K562 (cell line): ENCODE data around the gene POU2AF2. TPM values are rescaled to one million over a fixed set of nuclear protein-coding genes. Genes with fewer than 3 reads are reported as not detected.

Experiments
- ATAC-seq: fragments of 200-7000 bp; cut with Tn5 transposase; 3 replicates; pipeline ENCODE4 v1.9.1; 2020; ENCODE audit warnings: moderate library complexity
- BruUV-seq: library from RNA; stranded (reverse); fragments of 400-500 nt; replicated peaks from 2 replicates; lab custom pipeline; 2021; lab: Mats Ljungman, UMichigan
- CTCF ChIA-PET: fragments of 300-600 bp; formaldehyde crosslinking; extraction: SDS; loops from one replicate; lab custom pipeline; 2021; ENCODE audit warnings: low intra/inter-chr PET ratio; lab: Yijun Ruan, JAX
- POLR2A ChIA-PET: fragments of 300-600, 350-650 bp; sonication (Branson Sonifier 250); formaldehyde crosslinking; extraction: SDS; loops from one replicate; lab custom pipeline; 2021; ENCODE audit warnings: antibody characterized with exemption, inconsistent platforms; lab: Yijun Ruan, JAX
- DNase-seq, 4 experiments: peaks; one replicate each; pipeline versions ENCODE4 v3.0.0 to v3.0.0-alpha.2; 2011 to 2018; ENCODE audit warnings: low spot score in 3 of 4, mixed read lengths in 3 of 4; ENCODE audit errors: extremely low read depth in 1 of 4
- FAIRE-seq: peaks from 2 replicates; lab custom pipeline; 2011; peaks lifted over from hg19 to GRCh38; lab: Jason Lieb, UNC
- H2AFZ ChIP-seq: 2 replicates; pipeline ENCODE4 v1.6.0; 2011; ENCODE audit warnings: low read depth, low read length, control low read depth, inconsistent platforms
- H3K27ac ChIP-seq: fragments of 200-600 bp; 3 replicates; pipeline ENCODE4 v1.8.0; 2011; ENCODE audit warnings: low read depth, mild to moderate bottlenecking, control low read depth, inconsistent platforms, low read length, moderate library complexity, mixed read lengths; ENCODE audit errors: extremely low read depth
- H3K27me3 ChIP-seq, 2 experiments: fragments of 300-600 bp in 1 of 2; 2 replicates in 1 of 2; 3 replicates in 1 of 2; pipeline versions ENCODE4 v1.6.0 to v1.8.0; 2011; ENCODE audit warnings: inconsistent platforms in 2 of 2, low read length in 2 of 2, mild to moderate bottlenecking in 1 of 2, mixed read lengths in 1 of 2, moderate library complexity in 1 of 2; ENCODE audit not compliant: control insufficient read depth in 2 of 2, insufficient read depth in 2 of 2
- H3K36me3 ChIP-seq: fragments of 300-600 bp; 3 replicates; pipeline ENCODE4 v1.8.0; 2011; ENCODE audit warnings: mild to moderate bottlenecking, low read length, inconsistent platforms; ENCODE audit not compliant: control insufficient read depth, insufficient read depth
- H3K4me1 ChIP-seq, 2 experiments: fragments of 200-600 bp in 1 of 2; replicated peaks in 1 of 2; 2 replicates in 1 of 2; 3 replicates in 1 of 2; pipeline versions ENCODE4 v1.5.1 to v1.8.0; 2011; ENCODE audit warnings: inconsistent platforms in 2 of 2, low read length in 2 of 2, mild to moderate bottlenecking in 1 of 2, mixed read lengths in 1 of 2, moderate library complexity in 1 of 2; ENCODE audit not compliant: control insufficient read depth in 2 of 2, insufficient read depth in 2 of 2
- H3K4me2 ChIP-seq: 2 replicates; pipeline ENCODE4 v1.6.1; 2011; ENCODE audit warnings: low read length, control low read depth, inconsistent platforms, mixed read lengths; ENCODE audit not compliant: insufficient read depth
- H3K4me3 ChIP-seq: fragments of 200-600 bp; sonication (generic), shearing (Covaris generic); 2 replicates; pipeline ENCODE4 v1.5.1; 2016; ENCODE audit warnings: control low read depth, inconsistent platforms
- H3K79me2 ChIP-seq: fragments of 200-600 bp; 3 replicates; pipeline ENCODE4 v1.8.0; 2011; ENCODE audit warnings: low read length, inconsistent platforms; ENCODE audit not compliant: control insufficient read depth, insufficient read depth
- H3K9ac ChIP-seq, 2 experiments: 2 replicates each; pipeline versions ENCODE4 v1.6.0 to v1.6.1; 2011; ENCODE audit warnings: low read depth in 2 of 2, low read length in 2 of 2, control low read depth in 1 of 2, inconsistent platforms in 1 of 2, mild to moderate bottlenecking in 1 of 2, mixed read lengths in 1 of 2; ENCODE audit not compliant: insufficient read depth in 1 of 2
- H3K9me1 ChIP-seq: one replicate; pipeline ENCODE4 v1.6.0; 2011; ENCODE audit warnings: inconsistent platforms, mild to moderate bottlenecking, low read length, moderate library complexity; ENCODE audit not compliant: control insufficient read depth, insufficient read depth
- H3K9me3 ChIP-seq: replicated peaks from 2 replicates; pipeline ENCODE4 v1.5.1; 2011; ENCODE audit warnings: low read depth, low read length, inconsistent platforms; ENCODE audit not compliant: control insufficient read depth, insufficient read depth
- H4K20me1 ChIP-seq: replicated peaks from 2 replicates; pipeline ENCODE4 v1.6.1; 2011; ENCODE audit warnings: low read length, inconsistent platforms, mixed read lengths; ENCODE audit not compliant: control insufficient read depth, insufficient read depth
- CHAMP1 ChIP-seq: fragments of 450-650 bp; IDR thresholded peaks from 2 replicates; pipeline ENCODE4 v1.6.1; 2016; ENCODE audit warnings: mild to moderate bottlenecking
- CSDE1 ChIP-seq, 2 experiments: fragments of 450-650 bp; IDR thresholded peaks; 2 replicates each; pipeline ENCODE4 v1.6.1; 2016; ENCODE audit warnings: mild to moderate bottlenecking in 1 of 2
- CUX1 ChIP-seq: fragments of 200-800 bp; sonication (Bioruptor generic); IDR thresholded peaks from 2 replicates; pipeline ENCODE4 v1.6.1; 2016; ENCODE audit warnings: missing genetic modification characterization, missing compliant biosample characterization
- DACH1 ChIP-seq: fragments of 450-650 bp; IDR thresholded peaks from 2 replicates; pipeline ENCODE4 v1.6.1; 2018; ENCODE audit not compliant: partially characterized antibody
- E2F3 ChIP-seq: fragments of 250-450 bp; sonication (Bioruptor Pico); IDR thresholded peaks from 2 replicates; pipeline ENCODE4 v1.4.0; 2020; ENCODE audit warnings: mild to moderate bottlenecking
- FOSL1 ChIP-seq: fragments of 200-800 bp; sonication (Bioruptor generic); conservative IDR thresholded peaks from 2 replicates; pipeline ENCODE4 v1.6.1; 2016; ENCODE audit warnings: missing genetic modification characterization, missing compliant biosample characterization
- HMG20A ChIP-seq: fragments of 450-650 bp; formaldehyde crosslinking; conservative IDR thresholded peaks from 2 replicates; pipeline ENCODE4 v1.4.0; 2020; ENCODE audit warnings: mild to moderate bottlenecking, mixed read lengths
- KAT8 ChIP-seq: fragments of 450-650 bp; IDR thresholded peaks from 2 replicates; pipeline ENCODE4 v1.6.1; 2016; ENCODE audit warnings: low read depth, mild to moderate bottlenecking
- KLF1 ChIP-seq: fragments of 450-650 bp; IDR thresholded peaks from 2 replicates; pipeline ENCODE4 v1.6.1; 2016; ENCODE audit warnings: missing genetic modification characterization, missing compliant biosample characterization
- SFPQ ChIP-seq: fragments of 200-400 bp; formaldehyde crosslinking; IDR thresholded peaks from 2 replicates; pipeline ENCODE4 v1.6.1; 2017; ENCODE audit warnings: mild to moderate bottlenecking, low read depth, low read length, moderate library complexity
- TEAD1 ChIP-seq, 2 experiments: fragments of 450-650 bp in 1 of 2; sonication (generic) in 1 of 2; formaldehyde crosslinking; IDR thresholded peaks; 2 replicates each; pipeline versions ENCODE4 v1.4.0 to v1.8.0; 2020 to 2022; ENCODE audit warnings: mild to moderate bottlenecking in 2 of 2, missing genetic modification reagents in 1 of 2
- ZNF347 ChIP-seq: fragments of 450-650 bp; formaldehyde crosslinking; IDR thresholded peaks from 2 replicates; pipeline ENCODE4 v1.4.0; 2020; ENCODE audit warnings: low read depth, mild to moderate bottlenecking, moderate library complexity
- WGBS: fragments of 100-300 bp; shearing (Covaris generic); methylation state at CpG from one replicate; pipeline ENCODE4 v1.1.6; 2016; ENCODE audit warnings: low coverage, mixed read lengths; ENCODE audit not compliant: insufficient coverage; ENCODE audit errors: missing lambda C conversion rate; 5-methylcytosine and 5-hydroxymethylcytosine counted together
- in situ Hi-C: fragments of 300-500 bp; cut with MboI; formaldehyde crosslinking; loops from 4 replicates; pipeline ENCODE4 v1.15.0; 2018; ENCODE audit warnings: inconsistent platforms, mixed read lengths
- intact Hi-C: fragments of 100-400 bp; cut with micrococcal nuclease; formaldehyde crosslinking; loops from 2 replicates; pipeline ENCODE4 v1.14.2; 2022
- polyA plus RNA-seq, 8 experiments: library from polyadenylated mRNA; depleted of rRNA in 4 of 8; stranded (reverse) in 5 of 8; unstranded in 3 of 8; fragments of >200 nt; fragmentation: Nextera tagmentation in 2 of 8; fragmentation: Illumina TruSeq in 1 of 8; extraction: Ambion mirVana in 2 of 8; extraction: Trizol in 1 of 8; gene quantifications; 2 replicates each; pipeline versions ENCODE4 v1.2.1 to v1.2.3, GENCODE V29; 2011 to 2014; ENCODE audit warnings: inconsistent platforms in 1 of 8, missing spikeins in 1 of 8
- total RNA-seq, 7 experiments: library from RNA; depleted of rRNA in 6 of 7; stranded (reverse); fragments of >200 nt in 6 of 7; fragmentation: Illumina TruSeq in 2 of 7; extraction: Trizol in 2 of 7; gene quantifications; 2 replicates each; pipeline versions ENCODE4 v1.2.1 to v1.2.3, GENCODE V29; 2011 to 2021; ENCODE audit warnings: low replicate concordance in 1 of 7

Gene POU2AF2
- total and polyA plus RNA-seq, 9 of the 15 experiments (the other 6 are each of a cell fraction or from before 2014, with no cell fraction given) = not detected

- Histone ChIP-seq H3K4me1 (peaks cover 0 to 9% of the 10 kb centered on the region in 2 experiments; a peak in 1 of 5 replicates), H3K9me1 (no peaks in the 10 kb centered on the region), H3K27ac (no peak overlapping the region), H3K27me3 (peaks cover 2 to 28% of the 10 kb centered on the region in 2 experiments; a peak in 3 of 5 replicates), H3K4me2 (no peak overlapping the region), H3K36me3 (no peaks in the 10 kb centered on the region), H3K9me3 (no peaks in the 10 kb centered on the region), H4K20me1 (peaks cover 3% of the 10 kb centered on the region; the same call in 1 of the 2 replicates), H3K9ac (no peak overlapping the region), H3K79me2 (no peaks in the 10 kb centered on the region), H2AFZ (no peak overlapping the region), H3K4me3 (no peak overlapping the region)
- no peak for FAIRE-seq
- no peak for ATAC-seq
- intact Hi-C loops = no loop called here
- ChIA-PET POLR2A (no interaction called here), CTCF (no interaction called here)
- in situ Hi-C loops = no loop called here
- WGBS = 0% methylated on average over 3 of the region's 3 CpGs
- TF ChIP-seq HMG20A (CRISPR knock-in tag) (no peak), CSDE1 (IDR thresholded peaks at IDR 0.05) (no peak), SFPQ (no peak), ZNF347 (no peak), E2F3 (CRISPR knock-in tag) (no peak), KAT8 (no peak), CHAMP1 (no peak), CUX1 (CRISPR knock-in tag) (no peak), DACH1 (no peak), FOSL1 (tag) (no peak), TEAD1 (CRISPR knock-in tag; IDR thresholded peaks at IDR 0.05) (no peak), KLF1 (tag) (no peak)
- DNase-seq = no peak
- no TSS peak for BruUV-seq
Measured at GRCh38 chr11:111302298-111302697, 56.8 kb downstream of the POU2AF2 start.
